B cell (primary cell): ENCODE data around the gene PHF20. TPM values are rescaled to one million over a fixed set of nuclear protein-coding genes. Genes with fewer than 3 reads are reported as not detected.
"Not testable (repeated sequence)": the region's sequence is repeated elsewhere in the genome, so short reads cannot be mapped to it uniquely, and the experiment has no call there.

Experiments used
- ATAC-seq: fragments of 200-7000 bp; cut with Tn5 transposase; one replicate; pipeline ENCODE4 v1.10.0; 2021; ENCODE audit warnings: low read depth, mild to moderate bottlenecking, moderate number of reproducible peaks, moderate library complexity
- CTCF ChIA-PET: fragments of 350-600 bp; sonication (Branson Sonifier 250); formaldehyde crosslinking; loops from one replicate; lab custom pipeline; 2021; ENCODE audit warnings: antibody characterized with exemption, inconsistent platforms; lab: Charles Lee
- POLR2A ChIA-PET: fragments of 350-600 bp; sonication (Branson Sonifier 250); formaldehyde crosslinking; loops from one replicate; lab custom pipeline; 2021; ENCODE audit warnings: antibody characterized with exemption; lab: Charles Lee
- DNase-seq: peaks from one replicate; pipeline ENCODE4 v3.0.0; 2013
- H2AFZ ChIP-seq: 2 replicates; pipeline ENCODE4 v1.6.1; 2012; ENCODE audit warnings: mild to moderate bottlenecking, low read depth, low read length; ENCODE audit not compliant: insufficient read depth, poor library complexity, severe bottlenecking
- H3K27ac ChIP-seq, 2 donors: 1 replicate in 1 of 2; 2 replicates in 1 of 2; pipeline ENCODE4 v1.5.1; 2012 to 2013; ENCODE audit warnings: low read length in 2 of 2, mild to moderate bottlenecking in 2 of 2, moderate library complexity in 1 of 2
- H3K27me3 ChIP-seq, 4 experiments: fragments of 200-600 bp in 1 of 4; sonication (generic) in 1 of 4; replicated peaks in 1 of 4; 1 replicate in 2 of 4; 2 replicates in 2 of 4; pipeline versions ENCODE4 v1.6.1 to v1.7.0; 2013 to 2016; ENCODE audit warnings: low read length in 3 of 4, mild to moderate bottlenecking in 2 of 4, mixed read lengths in 1 of 4, moderate library complexity in 1 of 4; ENCODE audit not compliant: insufficient read depth in 4 of 4, control insufficient read depth in 3 of 4; ENCODE audit errors: control extremely low read depth in 1 of 4
- H3K36me3 ChIP-seq, 2 experiments: replicated peaks in 1 of 2; 1 replicate in 1 of 2; 2 replicates in 1 of 2; pipeline versions ENCODE4 v1.6.1 to v1.7.1; 2013; ENCODE audit warnings: low read length in 1 of 2; ENCODE audit not compliant: insufficient read depth in 2 of 2, control insufficient read depth in 1 of 2; ENCODE audit errors: control extremely low read depth in 1 of 2, extremely low read depth in 1 of 2
- H3K4me1 ChIP-seq, 2 donors: fragments of 200-600 bp in 1 of 2; sonication (generic) in 1 of 2; 1 replicate in 1 of 2; 2 replicates in 1 of 2; pipeline versions ENCODE4 v1.5.1 to v1.6.1; 2013 to 2017; ENCODE audit warnings: low read length in 2 of 2; ENCODE audit not compliant: control insufficient read depth in 2 of 2, insufficient read depth in 2 of 2
- H3K4me2 ChIP-seq: replicated peaks from 2 replicates; pipeline ENCODE3; 2012; ENCODE audit warnings: mild to moderate bottlenecking, low read depth, low read length; ENCODE audit not compliant: poor library complexity, severe bottlenecking
- H3K4me3 ChIP-seq, 5 experiments: fragments of 200-600 bp in 1 of 5; sonication (generic) in 1 of 5; 1 replicate in 3 of 5; 2 replicates in 2 of 5; pipeline versions ENCODE4 v1.5.1 to v1.7.0; 2011 to 2016; ENCODE audit warnings: low read length in 4 of 5, mild to moderate bottlenecking in 4 of 5, low read depth in 2 of 5, control low read depth in 1 of 5, moderate library complexity in 1 of 5; ENCODE audit not compliant: insufficient read depth in 1 of 5; ENCODE audit errors: control extremely low read depth in 1 of 5, extremely low read depth in 1 of 5
- H3K79me2 ChIP-seq: fragments of 200-600 bp; sonication (generic); one replicate; pipeline ENCODE4 v1.6.0; 2016; ENCODE audit warnings: low read length; ENCODE audit not compliant: control insufficient read depth, insufficient read depth
- H3K9ac ChIP-seq: fragments of 200-600 bp; sonication (generic); 2 replicates; pipeline ENCODE4 v1.6.1; 2017; ENCODE audit warnings: mild to moderate bottlenecking, low read length, moderate library complexity
- H3K9me3 ChIP-seq, 3 donors: one replicate each; pipeline versions ENCODE4 v1.6.1 to v1.7.1; 2013; ENCODE audit warnings: low read length in 2 of 3; ENCODE audit not compliant: control insufficient read depth in 2 of 3, insufficient read depth in 1 of 3; ENCODE audit errors: control extremely low read depth in 1 of 3
- H4K20me1 ChIP-seq: 2 replicates; pipeline ENCODE4 v1.6.0; 2012; ENCODE audit warnings: mild to moderate bottlenecking, low read length; ENCODE audit not compliant: insufficient read depth, control insufficient read depth, poor library complexity, severe bottlenecking
- H3K27ac Mint-ChIP-seq: one replicate; pipeline ENCODE4 v1.8.0; 2021; ENCODE audit warnings: mixed read lengths
- H3K27me3 Mint-ChIP-seq: one replicate; pipeline ENCODE4 v1.8.0; 2021; ENCODE audit warnings: mixed read lengths
- H3K4me1 Mint-ChIP-seq: one replicate; pipeline ENCODE4 v1.8.0; 2021; ENCODE audit warnings: mixed read lengths
- H3K4me3 Mint-ChIP-seq: one replicate; pipeline ENCODE4 v1.8.0; 2021; ENCODE audit warnings: mixed read lengths
- H3K9me3 Mint-ChIP-seq: one replicate; pipeline ENCODE4 v1.8.0; 2022; ENCODE audit warnings: mixed read lengths; ENCODE audit not compliant: insufficient read depth
- CTCF ChIP-seq: fragments of 200-600 bp; IDR thresholded peaks from one replicate; pipeline ENCODE4 v1.8.0; 2022; ENCODE audit warnings: antibody characterized with exemption, mild to moderate bottlenecking
- EZH2 ChIP-seq: IDR thresholded peaks from 2 replicates; pipeline ENCODE4 v1.6.1; 2012; ENCODE audit warnings: borderline replicate concordance, low read depth, mild to moderate bottlenecking, moderate library complexity, low read length; ENCODE audit not compliant: insufficient read depth, poor library complexity, severe bottlenecking
- WGBS: methylation state at CpG from one replicate; pipeline ENCODE4 v1.1.5; 2013; ENCODE audit warnings: missing lambda C conversion rate; ENCODE audit not compliant: insufficient coverage; 5-methylcytosine and 5-hydroxymethylcytosine counted together
- intact Hi-C: fragments of 100-400 bp; cut with micrococcal nuclease; formaldehyde crosslinking; loops from one replicate; pipeline ENCODE4 v1.10.0; 2022
- polyA plus RNA-seq: library from polyadenylated mRNA; depleted of rRNA; stranded (reverse); fragments of >200 nt; gene quantifications from 2 replicates; pipeline ENCODE4 v1.2.3, GENCODE V29; 2012
- total RNA-seq, 2 donors: library from RNA; stranded (reverse); fragments of 120-200 nt in 1 of 2; gene quantifications; 1 replicate in 1 of 2; 2 replicates in 1 of 2; pipeline versions ENCODE4 v1.2.3 to v1.2.4, GENCODE V29; 2013 to 2022

The PHF20 gene
- total and polyA plus RNA-seq, 2 donors (not counting 1 experiment from before 2014, with no cell fraction given) = 53.6 to 92.3 TPM

- no peaks in the 10 kb centered on the region for H3K27me3 Mint-ChIP-seq
- no peak overlapping the region for H3K4me3 ChIP-seq
- no peak overlapping the region for H3K4me2 ChIP-seq
- H2AFZ ChIP-seq = no peak overlapping the region
- ChIA-PET POLR2A (no interaction called here), CTCF (interaction anchor here (3.1 kb wide), 1 partner anchor 10 kb away, joined by 14 read pairs; no protein-coding TSS in a partner anchor)
- peaks cover 20% of the 10 kb centered on the region for H3K4me1 Mint-ChIP-seq
- H3K27me3 ChIP-seq = no peaks in the 10 kb centered on the region
- ATAC-seq (no peak), DNase-seq (no peak)
- WGBS = 68% methylated on average over 3 of the region's 3 CpGs
- no peak overlapping the region for H3K9ac ChIP-seq
- TF ChIP-seq EZH2 (no peak), CTCF (no peak)
- no peak overlapping the region for H3K27ac ChIP-seq
- H3K9me3 ChIP-seq = no peaks in the 10 kb centered on the region
- peaks cover 2 to 10% of the 10 kb centered on the region in 2 experiments for H3K36me3 ChIP-seq
- peaks cover 4 to 8% of the 10 kb centered on the region in 2 donors for H3K4me1 ChIP-seq
- no peak overlapping the region for H3K27ac Mint-ChIP-seq
- no peaks in the 10 kb centered on the region for H3K9me3 Mint-ChIP-seq
- peaks cover 41% of the 10 kb centered on the region for H3K79me2 ChIP-seq
- peaks cover 7% of the 10 kb centered on the region for H4K20me1 ChIP-seq
- H3K4me3 Mint-ChIP-seq = no peak overlapping the region
- intact Hi-C loops = no loop called here
These were observed 122.1 kb downstream of the PHF20 start for GRCh38 chr20:35893942-35894341.

GRCh38 chr20:35895516-35895915 lies 123.7 kb downstream of the PHF20 start:
- POLR2A ChIA-PET, H3K27me3 Mint-ChIP-seq, H3K27ac Mint-ChIP-seq, H2AFZ ChIP-seq, intact Hi-C loops, H3K9ac ChIP-seq, H3K4me3 ChIP-seq, H3K9me3 ChIP-seq, H3K27ac ChIP-seq, H3K4me3 Mint-ChIP-seq, H3K4me1 ChIP-seq, H3K27me3 ChIP-seq, H3K9me3 Mint-ChIP-seq, H4K20me1 ChIP-seq, ATAC-seq: not testable (repeated sequence)
- Histone ChIP-seq H3K36me3 (peaks cover 3 to 25% of the 10 kb centered on the region in 2 experiments), H3K79me2 (peaks cover 49% of the 10 kb centered on the region), H3K4me2 (peak overlapping the region; percentile 8)
- CTCF ChIA-PET = interaction anchor here (1.0 kb wide), 1 partner anchor 431 kb away, joined by 3 read pairs; no protein-coding TSS in a partner anchor
- 72% methylated on average over 5 of the region's 7 CpGs for WGBS
- peak; percentile 29 for DNase-seq
- peaks cover 20% of the 10 kb centered on the region for H3K4me1 Mint-ChIP-seq
